Measurements from ENCODE around the gene POU2AF3.
"Not testable (repeated sequence)": the region's sequence is repeated elsewhere in the genome, so short reads cannot be mapped to it uniquely, and the experiment has no call there.

POU2AF3 gene

GRCh38 chr11:111269146-111269868, 29.0 kb upstream of the POU2AF3 start:
- no peak overlapping the region for H3K27ac ChIP-seq (ENCODE audit: low read depth, low read length)
- H3K27me3 ChIP-seq (ENCODE audit: control insufficient read depth in 5 of 5, insufficient read depth in 4 of 5, low read length in 5 of 5), result no peaks in the 10 kb centered on the region
- peaks cover 0 to 11% (median 2%) of the 10 kb centered on the region in 5 donors for H3K4me1 ChIP-seq (ENCODE audit: control insufficient read depth in 5 of 5, insufficient read depth in 5 of 5, low read length in 5 of 5)
- H3K9ac ChIP-seq (ENCODE audit: low read length in 5 of 5), result no peak overlapping the region
- no peaks in the 10 kb centered on the region for H3K9me3 ChIP-seq (ENCODE audit: control insufficient read depth in 5 of 5, low read length in 5 of 5)
- no peak overlapping the region for H3K4me3 ChIP-seq (ENCODE audit: low read depth in 1 of 5, low read length in 5 of 5)
- H3K36me3 ChIP-seq (ENCODE audit: control insufficient read depth in 5 of 5, insufficient read depth in 5 of 5, low read length in 5 of 5), result no peaks in the 10 kb centered on the region

- no peak overlapping the region for H3K27ac ChIP-seq (ENCODE audit: low read depth, low read length)
- no peaks in the 10 kb centered on the region for H3K36me3 ChIP-seq (ENCODE audit: control insufficient read depth in 5 of 5, insufficient read depth in 5 of 5, low read length in 5 of 5)
- H3K4me3 ChIP-seq (ENCODE audit: low read depth in 1 of 5, low read length in 5 of 5), result no peak overlapping the region
- peaks cover 0 to 11% (median 2%) of the 10 kb centered on the region in 5 donors for H3K4me1 ChIP-seq (ENCODE audit: control insufficient read depth in 5 of 5, insufficient read depth in 5 of 5, low read length in 5 of 5)
- H3K27me3 ChIP-seq (ENCODE audit: control insufficient read depth in 5 of 5, insufficient read depth in 4 of 5, low read length in 5 of 5), result no peaks in the 10 kb centered on the region
- H3K9me3 ChIP-seq (ENCODE audit: control insufficient read depth in 5 of 5, low read length in 5 of 5), result no peaks in the 10 kb centered on the region
- H3K9ac ChIP-seq (ENCODE audit: low read length in 5 of 5), result no peak overlapping the region
Observed at GRCh38 chr11:111272420-111272819, 25.9 kb upstream of the POU2AF3 start.

DNA sequence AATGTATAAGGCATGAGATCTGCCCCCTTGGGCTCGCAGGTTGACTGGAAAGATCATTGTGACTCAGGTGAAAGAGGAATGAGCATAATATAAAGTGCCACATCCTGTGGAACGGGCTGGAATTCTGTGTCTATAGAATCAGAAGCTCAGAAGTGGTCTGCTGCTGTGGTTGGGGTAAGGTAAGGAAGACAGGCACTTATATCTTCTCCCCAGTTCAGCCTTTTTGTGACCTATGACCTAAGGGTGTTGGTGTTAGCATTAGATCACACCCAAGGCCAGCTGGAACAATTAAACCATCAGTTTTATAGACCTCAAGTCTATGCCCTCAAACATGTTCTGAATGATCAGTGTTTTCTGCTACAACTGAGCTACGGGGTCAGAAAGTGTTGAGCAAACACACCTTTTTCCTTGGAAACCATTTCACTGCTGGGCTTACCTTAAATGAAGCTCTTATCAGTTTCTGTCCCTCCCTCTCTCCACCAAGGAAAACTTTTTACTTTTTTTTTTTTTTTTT, 15.7 kb upstream of the POU2AF3 start:
- Histone ChIP-seq H3K4me3 (ENCODE audit: low read depth in 1 of 5, low read length in 5 of 5) (no peak overlapping the region), H3K4me1 (ENCODE audit: control insufficient read depth in 5 of 5, insufficient read depth in 5 of 5, low read length in 5 of 5) (peaks cover 4 to 13% (median 13%) of the 10 kb centered on the region in 5 donors), H3K27me3 (ENCODE audit: control insufficient read depth in 5 of 5, insufficient read depth in 4 of 5, low read length in 5 of 5) (no peaks in the 10 kb centered on the region), H3K36me3 (ENCODE audit: control insufficient read depth in 5 of 5, insufficient read depth in 5 of 5, low read length in 5 of 5) (no peaks in the 10 kb centered on the region), H3K9me3 (ENCODE audit: control insufficient read depth in 5 of 5, low read length in 5 of 5) (no peaks in the 10 kb centered on the region), H3K27ac (ENCODE audit: low read depth, low read length) (no peak overlapping the region), H3K9ac (ENCODE audit: low read length in 5 of 5) (no peak overlapping the region)

DNA sequence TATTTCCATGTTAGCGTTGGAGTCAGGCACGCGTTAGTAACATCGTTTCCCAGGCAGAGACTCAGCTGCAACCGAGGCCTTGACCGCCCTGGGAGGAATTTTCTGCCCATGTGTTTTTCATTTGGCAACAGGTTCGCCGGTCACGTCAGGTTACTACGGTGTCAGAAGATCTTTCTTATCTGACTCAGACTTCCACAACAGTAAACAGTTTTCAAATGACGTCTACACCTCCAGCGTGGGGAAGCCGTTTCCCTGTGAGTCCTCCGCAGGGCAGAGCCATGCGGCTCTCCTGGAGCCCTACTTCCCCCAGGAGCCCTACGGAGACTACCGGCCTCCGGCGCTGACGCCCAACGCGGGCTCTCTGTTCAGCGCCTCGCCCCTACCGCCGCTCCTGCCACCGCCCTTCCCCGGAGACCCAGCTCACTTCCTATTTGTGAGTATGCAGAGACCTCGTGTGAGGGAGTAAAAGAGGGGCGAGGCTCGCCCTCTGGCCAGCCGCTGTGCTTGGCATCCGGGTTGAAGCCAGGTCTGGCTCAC, 14.3 kb upstream of the POU2AF3 start:
- H3K4me1 ChIP-seq (ENCODE audit: control insufficient read depth in 5 of 5, insufficient read depth in 5 of 5, low read length in 5 of 5), result peaks cover 4 to 18% (median 13%) of the 10 kb centered on the region in 5 donors
- H3K9ac ChIP-seq (ENCODE audit: low read length in 5 of 5), result peak overlapping the region in 3 of 5 donors; percentile 2 to 38 (median 32)
- no peaks in the 10 kb centered on the region for H3K9me3 ChIP-seq (ENCODE audit: control insufficient read depth in 5 of 5, low read length in 5 of 5)
- H3K27me3 ChIP-seq (ENCODE audit: control insufficient read depth in 5 of 5, insufficient read depth in 4 of 5, low read length in 5 of 5), result no peaks in the 10 kb centered on the region
- H3K4me3 ChIP-seq (ENCODE audit: low read depth in 1 of 5, low read length in 5 of 5), result peak overlapping the region; percentile 6 to 41 (median 17)
- H3K36me3 ChIP-seq (ENCODE audit: control insufficient read depth in 5 of 5, insufficient read depth in 5 of 5, low read length in 5 of 5), result no peaks in the 10 kb centered on the region
- no peak overlapping the region for H3K27ac ChIP-seq (ENCODE audit: low read depth, low read length)

GRCh38 chr11:111285189-111286091, 12.9 kb upstream of the POU2AF3 start:
- no peak overlapping the region for H3K27ac ChIP-seq (ENCODE audit: low read depth, low read length)
- peaks cover 4 to 18% (median 13%) of the 10 kb centered on the region in 5 donors for H3K4me1 ChIP-seq (ENCODE audit: control insufficient read depth in 5 of 5, insufficient read depth in 5 of 5, low read length in 5 of 5)
- no peaks in the 10 kb centered on the region for H3K36me3 ChIP-seq (ENCODE audit: control insufficient read depth in 5 of 5, insufficient read depth in 5 of 5, low read length in 5 of 5)
- no peak overlapping the region for H3K9ac ChIP-seq (ENCODE audit: low read length in 5 of 5)
- H3K9me3 ChIP-seq (ENCODE audit: control insufficient read depth in 5 of 5, low read length in 5 of 5), result no peaks in the 10 kb centered on the region
- no peak overlapping the region for H3K4me3 ChIP-seq (ENCODE audit: low read depth in 1 of 5, low read length in 5 of 5)
- no peaks in the 10 kb centered on the region for H3K27me3 ChIP-seq (ENCODE audit: control insufficient read depth in 5 of 5, insufficient read depth in 4 of 5, low read length in 5 of 5)

DNA sequence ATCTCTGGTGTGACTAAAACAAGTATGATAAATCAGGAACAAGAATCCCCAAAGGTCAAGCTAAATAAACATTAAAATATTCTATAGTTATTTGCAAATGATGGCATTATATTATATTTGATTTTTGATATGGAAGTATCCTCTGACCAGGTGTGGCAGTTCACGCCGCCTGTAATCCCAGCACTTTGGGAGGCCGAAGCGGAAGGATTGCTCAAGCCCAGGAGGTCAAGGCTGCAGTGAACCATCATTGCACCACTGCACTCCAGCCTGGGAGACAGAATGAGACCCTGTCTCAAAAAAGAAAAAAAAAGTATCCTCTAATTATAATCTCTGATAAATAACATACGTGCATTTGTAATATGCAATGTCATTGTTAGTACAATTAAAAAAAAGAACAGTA, 6.6 kb upstream of the POU2AF3 start:
- Histone ChIP-seq H3K36me3 (ENCODE audit: control insufficient read depth in 5 of 5, insufficient read depth in 5 of 5, low read length in 5 of 5) (no peaks in the 10 kb centered on the region), H3K9ac (ENCODE audit: low read length in 5 of 5) (no peak overlapping the region), H3K9me3 (ENCODE audit: control insufficient read depth in 5 of 5, low read length in 5 of 5) (no peaks in the 10 kb centered on the region), H3K27ac (ENCODE audit: low read depth, low read length) (no peak overlapping the region), H3K27me3 (ENCODE audit: control insufficient read depth in 5 of 5, insufficient read depth in 4 of 5, low read length in 5 of 5) (no peaks in the 10 kb centered on the region), H3K4me3 (ENCODE audit: low read depth in 1 of 5, low read length in 5 of 5) (no peak overlapping the region), H3K4me1 (ENCODE audit: control insufficient read depth in 5 of 5, insufficient read depth in 5 of 5, low read length in 5 of 5) (peaks cover 0 to 6% (median 0%) of the 10 kb centered on the region in 5 donors)

DNA sequence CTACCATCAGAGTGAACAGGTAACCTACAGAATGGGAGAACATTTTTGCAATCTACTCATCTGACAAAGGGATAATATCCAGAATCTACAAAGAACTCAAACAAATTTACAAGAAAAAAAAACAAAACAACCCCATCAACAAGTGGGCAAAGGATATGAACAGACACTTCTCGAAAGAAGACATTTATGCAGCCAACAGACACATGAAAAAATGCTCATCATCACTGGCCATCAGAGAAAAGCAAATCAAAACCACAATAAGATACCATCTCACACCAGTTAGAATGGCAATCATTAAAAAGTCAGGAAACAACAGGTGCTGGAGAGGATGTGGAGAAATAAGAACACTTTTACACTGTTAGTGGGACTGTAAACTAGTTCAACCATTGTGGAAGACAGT, 5.9 kb upstream of the POU2AF3 start:
- H3K4me1 ChIP-seq (ENCODE audit: control insufficient read depth in 5 of 5, insufficient read depth in 5 of 5, low read length in 5 of 5); H3K9me3 ChIP-seq (ENCODE audit: control insufficient read depth in 5 of 5, low read length in 5 of 5); H3K9ac ChIP-seq (ENCODE audit: low read length in 5 of 5); H3K27ac ChIP-seq (ENCODE audit: low read depth, low read length); H3K27me3 ChIP-seq (ENCODE audit: control insufficient read depth in 5 of 5, insufficient read depth in 4 of 5, low read length in 5 of 5); H3K4me3 ChIP-seq (ENCODE audit: low read depth in 1 of 5, low read length in 5 of 5); H3K36me3 ChIP-seq (ENCODE audit: control insufficient read depth in 5 of 5, insufficient read depth in 5 of 5, low read length in 5 of 5): not testable (repeated sequence)

- Histone ChIP-seq H3K27me3 (ENCODE audit: control insufficient read depth in 5 of 5, insufficient read depth in 4 of 5, low read length in 5 of 5) (peaks cover 0 to 9% (median 0%) of the 10 kb centered on the region in 5 donors), H3K36me3 (ENCODE audit: control insufficient read depth in 5 of 5, insufficient read depth in 5 of 5, low read length in 5 of 5) (no peaks in the 10 kb centered on the region), H3K9me3 (ENCODE audit: control insufficient read depth in 5 of 5, low read length in 5 of 5) (no peaks in the 10 kb centered on the region), H3K4me1 (ENCODE audit: control insufficient read depth in 5 of 5, insufficient read depth in 5 of 5, low read length in 5 of 5) (peaks cover 0 to 20% (median 14%) of the 10 kb centered on the region in 5 donors), H3K9ac (ENCODE audit: low read length in 5 of 5) (no peak overlapping the region), H3K4me3 (ENCODE audit: low read depth in 1 of 5, low read length in 5 of 5) (no peak overlapping the region), H3K27ac (ENCODE audit: low read depth, low read length) (no peak overlapping the region)
Observed at GRCh38 chr11:111296196-111296595, 2.1 kb upstream of the POU2AF3 start.

- Histone ChIP-seq H3K27ac (ENCODE audit: low read depth, low read length) (no peak overlapping the region), H3K4me3 (ENCODE audit: low read depth in 1 of 5, low read length in 5 of 5) (no peak overlapping the region)
Observed at GRCh38 chr11:111297696-111298095, 650 bp upstream of the POU2AF3 start.

More at GRCh38 chr11:111297696-111298095, 650 bp upstream of the POU2AF3 start:
- Histone ChIP-seq H3K9me3 (ENCODE audit: control insufficient read depth in 5 of 5, low read length in 5 of 5) (no peaks in the 10 kb centered on the region), H3K27me3 (ENCODE audit: control insufficient read depth in 5 of 5, insufficient read depth in 4 of 5, low read length in 5 of 5) (peaks cover 0 to 9% (median 0%) of the 10 kb centered on the region in 5 donors), H3K9ac (ENCODE audit: low read length in 5 of 5) (no peak overlapping the region), H3K36me3 (ENCODE audit: control insufficient read depth in 5 of 5, insufficient read depth in 5 of 5, low read length in 5 of 5) (no peaks in the 10 kb centered on the region), H3K4me1 (ENCODE audit: control insufficient read depth in 5 of 5, insufficient read depth in 5 of 5, low read length in 5 of 5) (peaks cover 0 to 31% (median 20%) of the 10 kb centered on the region in 5 donors)
